ENCODE data around the gene NFIC.

The NFIC gene

GRCh38 chr19:3359919-3360420, 6.4 kb upstream of the NFIC start:
- DNase-seq (ENCODE audit: low spot score), result peak; percentile 77

- DNase-seq (ENCODE audit: low spot score), result peak; percentile 82
These were observed 5.7 kb upstream of the NFIC start for GRCh38 chr19:3360421-3361383.

- DNase-seq (ENCODE audit: low spot score), result no peak
These were observed 4.8 kb upstream of the NFIC start for GRCh38 chr19:3361384-3362216.

GRCh38 chr19:3362217-3362906, 4.0 kb upstream of the NFIC start:
- no peak for DNase-seq (ENCODE audit: low spot score)

- DNase-seq (ENCODE audit: low spot score), result no peak
These were observed 2.4 kb upstream of the NFIC start for GRCh38 chr19:3363841-3364500.

GRCh38 chr19:3364501-3364858, 1.9 kb upstream of the NFIC start:
- no peak for DNase-seq (ENCODE audit: low spot score)

GRCh38 chr19:3365093-3365835, 1.1 kb upstream of the NFIC start:
- DNase-seq (ENCODE audit: low spot score), result no peak

GRCh38 chr19:3366753-3367627, 607 bp downstream of the NFIC start:
- DNase-seq (ENCODE audit: low spot score), result peak; percentile 71

- no peak for DNase-seq (ENCODE audit: low spot score)
These were observed 1.5 kb downstream of the NFIC start for GRCh38 chr19:3367628-3368440.

- no peak for DNase-seq (ENCODE audit: low spot score)
These were observed 2.0 kb downstream of the NFIC start for GRCh38 chr19:3368441-3368795.

GRCh38 chr19:3368848-3369336, 2.5 kb downstream of the NFIC start:
- DNase-seq (ENCODE audit: low spot score), result no peak

- DNase-seq (ENCODE audit: low spot score), result peak; percentile 66
These were observed 3.2 kb downstream of the NFIC start for GRCh38 chr19:3369337-3370213.

GRCh38 chr19:3370214-3370720, 3.9 kb downstream of the NFIC start:
- peak; percentile 57 for DNase-seq (ENCODE audit: low spot score)

GRCh38 chr19:3370728-3371591, 4.6 kb downstream of the NFIC start:
- no peak for DNase-seq (ENCODE audit: low spot score)

GRCh38 chr19:3372413-3372812, 6.0 kb downstream of the NFIC start:
- DNase-seq (ENCODE audit: low spot score), result no peak

GRCh38 chr19:3373971-3374368, 7.6 kb downstream of the NFIC start:
- DNase-seq (ENCODE audit: low spot score), result no peak
